A172 (cell line): ENCODE results near the gene USP15. TPM values are rescaled to one million over a fixed set of nuclear protein-coding genes. Genes with fewer than 3 reads are reported as not detected.

Experiments
- DNase-seq: peaks from one replicate; pipeline ENCODE4 v3.0.0-alpha.2; 2015; ENCODE audit warnings: low spot score
- total RNA-seq: library from RNA; depleted of rRNA; stranded (reverse); fragments of >200 nt; shearing (Covaris generic); gene quantifications from 2 replicates; pipeline ENCODE4 v1.2.3, GENCODE V29; 2014; rRNA removed

The USP15 gene
- 28.4 and 43.3 TPM in 2 replicates for total RNA-seq

GRCh38 chr12:62259993-62260732 is at the start of gene USP15:
TSS of gene USP15 (plus strand) at chr12:62260404. CDS start at chr12:62260415, 11 bp downstream.
- DNase-seq: peak; percentile 89

GRCh38 chr12:62210422-62210821 is 49.8 kb upstream of the USP15 start:
- DNase-seq: peak; percentile 15

GRCh38 chr12:62211510-62211909 is 48.7 kb upstream of the USP15 start:
- DNase-seq: no peak

GRCh38 chr12:62214846-62215245 is 45.4 kb upstream of the USP15 start:
- no peak for DNase-seq

- DNase-seq: no peak
Observed at GRCh38 chr12:62215506-62215905, 44.7 kb upstream of the USP15 start.

GRCh38 chr12:62217466-62218194 is 42.6 kb upstream of the USP15 start:
- no peak for DNase-seq

- DNase-seq: no peak
Observed at GRCh38 chr12:62221107-62221506, 39.1 kb upstream of the USP15 start.

- no peak for DNase-seq
Observed at GRCh38 chr12:62224601-62225000, 35.6 kb upstream of the USP15 start.

GRCh38 chr12:62227091-62227490 is 33.1 kb upstream of the USP15 start:
- DNase-seq: no peak

- DNase-seq: no peak
Observed at GRCh38 chr12:62230652-62231051, 29.6 kb upstream of the USP15 start.

- no peak for DNase-seq
Observed at GRCh38 chr12:62232143-62232729, 28.0 kb upstream of the USP15 start.

- DNase-seq: no peak
Observed at GRCh38 chr12:62233805-62234204, 26.4 kb upstream of the USP15 start.

- DNase-seq: no peak
Observed at GRCh38 chr12:62239571-62239970, 20.6 kb upstream of the USP15 start.

GRCh38 chr12:62247281-62248045 is 12.7 kb upstream of the USP15 start:
- DNase-seq: no peak

- DNase-seq: no peak
Observed at GRCh38 chr12:62248873-62249272, 11.3 kb upstream of the USP15 start.

- DNase-seq: no peak
Observed at GRCh38 chr12:62249419-62249818, 10.8 kb upstream of the USP15 start.

GRCh38 chr12:62250671-62251608 is 9.3 kb upstream of the USP15 start:
- no peak for DNase-seq

GRCh38 chr12:62251609-62251958 is 8.6 kb upstream of the USP15 start:
- no peak for DNase-seq

GRCh38 chr12:62252576-62252975 is 7.6 kb upstream of the USP15 start:
- DNase-seq: no peak

- no peak for DNase-seq
Observed at GRCh38 chr12:62254967-62255366, 5.2 kb upstream of the USP15 start.
